DOHH2 (cell line): ENCODE results near the gene PTGIR.

Experiments
- H3F3A ChIP-seq: fragments of 200-600 bp; sonication (generic), shearing (Covaris generic); 2 replicates; pipeline ENCODE4 v1.6.0; 2016; ENCODE audit warnings: antibody characterized with exemption, mild to moderate bottlenecking; ENCODE audit not compliant: control insufficient read depth, insufficient read depth
- H3K27ac ChIP-seq: fragments of 200-600 bp; sonication (generic); 2 replicates; pipeline ENCODE4 v1.5.1; 2014; ENCODE audit warnings: low read depth, mild to moderate bottlenecking, low read length, moderate library complexity
- H3K27me3 ChIP-seq: fragments of 200-600 bp; sonication (generic); 2 replicates; pipeline ENCODE4 v1.6.1; 2014; ENCODE audit warnings: mild to moderate bottlenecking, low read length, mixed read lengths; ENCODE audit not compliant: control insufficient read depth
- H3K36me3 ChIP-seq: fragments of 200-600 bp; sonication (generic); 2 replicates; pipeline ENCODE4 v1.6.1; 2014; ENCODE audit warnings: mild to moderate bottlenecking, low read length, moderate library complexity, mixed read lengths; ENCODE audit not compliant: control insufficient read depth
- H3K4me1 ChIP-seq: fragments of 200-600 bp; sonication (generic); 2 replicates; pipeline ENCODE4 v1.6.1; 2014; ENCODE audit warnings: mild to moderate bottlenecking, low read length, mixed read lengths; ENCODE audit not compliant: control insufficient read depth
- H3K4me2 ChIP-seq: fragments of 200-600 bp; sonication (generic); 2 replicates; pipeline ENCODE4 v1.6.0; 2014; ENCODE audit warnings: mild to moderate bottlenecking, low read length, moderate library complexity
- H3K4me3 ChIP-seq: fragments of 200-600 bp; sonication (generic); 2 replicates; pipeline ENCODE4 v1.5.1; 2014; ENCODE audit warnings: mild to moderate bottlenecking, low read length, mixed read lengths
- H3K79me2 ChIP-seq: fragments of 200-600 bp; sonication (generic); 2 replicates; pipeline ENCODE4 v1.6.1; 2014; ENCODE audit warnings: mild to moderate bottlenecking, low read length, mixed read lengths; ENCODE audit not compliant: control insufficient read depth
- H3K9me2 ChIP-seq: fragments of 200-600 bp; sonication (generic); replicated peaks from 2 replicates; pipeline ENCODE4 v1.6.1; 2014; ENCODE audit warnings: mild to moderate bottlenecking, low read length, mixed read lengths; ENCODE audit not compliant: control insufficient read depth
- H3K9me3 ChIP-seq: fragments of 200-600 bp; sonication (generic); 2 replicates; pipeline ENCODE4 v1.6.1; 2014; ENCODE audit warnings: antibody characterized with exemption, low read length, mixed read lengths; ENCODE audit not compliant: control insufficient read depth, insufficient read depth
- H4K20me1 ChIP-seq: fragments of 200-600 bp; sonication (generic); 2 replicates; pipeline ENCODE4 v1.6.0; 2014; ENCODE audit warnings: low read depth, mild to moderate bottlenecking, antibody characterized with exemption, low read length, moderate library complexity; ENCODE audit not compliant: control insufficient read depth, insufficient read depth
- CTCF ChIP-seq: fragments of 200-600 bp; sonication (generic); IDR thresholded peaks from one replicate; pipeline ENCODE4 v1.5.1; 2014; ENCODE audit warnings: antibody characterized with exemption, mild to moderate bottlenecking, low read depth, low read length; ENCODE audit not compliant: poor library complexity, severe bottlenecking
- EZH2phosphoT487 ChIP-seq: fragments of 200-600 bp; sonication (generic); IDR thresholded peaks from 2 replicates; pipeline ENCODE4 v1.6.1; 2017; ENCODE audit warnings: borderline replicate concordance, mild to moderate bottlenecking, antibody characterized with exemption, low read length, moderate library complexity, mixed read lengths

The PTGIR gene

GRCh38 chr19:46618670-46619231, 6.1 kb downstream of the PTGIR start:
- H3F3A ChIP-seq: peaks cover 7% of the 10 kb centered on the region
- no peaks in the 10 kb centered on the region for H3K36me3 ChIP-seq
- H4K20me1 ChIP-seq: no peaks in the 10 kb centered on the region
- no peaks in the 10 kb centered on the region for H3K79me2 ChIP-seq
- H3K4me3 ChIP-seq: peak overlapping the region; percentile 12; the same call in 1 of the 2 replicates
- H3K9me2 ChIP-seq: no peaks in the 10 kb centered on the region
- TF ChIP-seq EZH2phosphoT487 (no peak), CTCF (no peak)
- H3K4me1 ChIP-seq: peaks cover 39% of the 10 kb centered on the region
- peak overlapping the region; percentile 28; the same call in 1 of the 2 replicates for H3K27ac ChIP-seq
- H3K4me2 ChIP-seq: peak overlapping the region; percentile 49
- no peaks in the 10 kb centered on the region for H3K9me3 ChIP-seq
- H3K27me3 ChIP-seq: peaks cover 5% of the 10 kb centered on the region

DNA sequence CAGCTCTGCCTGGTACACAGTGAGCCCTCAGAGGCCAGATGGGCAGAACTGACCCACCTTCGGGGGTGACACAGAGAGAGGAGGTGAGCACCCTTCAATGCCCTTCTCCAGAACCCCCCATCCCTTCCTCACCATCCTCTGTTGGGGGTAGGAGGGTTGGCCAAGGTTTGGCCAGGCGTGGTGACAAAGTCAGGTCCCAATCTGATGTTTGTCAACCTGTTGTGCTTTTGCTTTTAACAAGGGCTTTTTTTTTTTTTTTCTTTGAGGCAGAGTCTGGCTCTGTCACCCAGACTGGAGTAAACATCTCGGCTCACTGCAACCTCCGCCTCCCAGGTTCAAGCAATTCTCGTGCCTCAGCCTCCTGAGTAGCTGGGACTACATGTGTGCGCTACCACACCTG, 7.3 kb downstream of the PTGIR start:
- H3K27ac ChIP-seq: no peak overlapping the region
- no peaks in the 10 kb centered on the region for H4K20me1 ChIP-seq
- peaks cover 42% of the 10 kb centered on the region for H3K4me1 ChIP-seq
- no peaks in the 10 kb centered on the region for H3K9me3 ChIP-seq
- no peaks in the 10 kb centered on the region for H3K9me2 ChIP-seq
- H3K27me3 ChIP-seq: peaks cover 5% of the 10 kb centered on the region
- TF ChIP-seq CTCF (no peak), EZH2phosphoT487 (no peak)
- peaks cover 7% of the 10 kb centered on the region for H3F3A ChIP-seq
- H3K79me2 ChIP-seq: no peaks in the 10 kb centered on the region
- no peaks in the 10 kb centered on the region for H3K36me3 ChIP-seq
- no peak overlapping the region for H3K4me3 ChIP-seq
- H3K4me2 ChIP-seq: peak overlapping the region; percentile 38; the same call in 1 of the 2 replicates

GRCh38 chr19:46616631-46617322, 8.1 kb downstream of the PTGIR start:
- no peak overlapping the region for H3K4me3 ChIP-seq
- H3K79me2 ChIP-seq: no peaks in the 10 kb centered on the region
- no peaks in the 10 kb centered on the region for H3K9me3 ChIP-seq
- TF ChIP-seq CTCF (peak; percentile 61), EZH2phosphoT487 (no peak)
- peak overlapping the region; percentile 38 for H3K4me2 ChIP-seq
- H3K27me3 ChIP-seq: no peaks in the 10 kb centered on the region
- H3F3A ChIP-seq: peaks cover 7% of the 10 kb centered on the region
- no peak overlapping the region for H3K27ac ChIP-seq
- H3K36me3 ChIP-seq: no peaks in the 10 kb centered on the region
- H3K9me2 ChIP-seq: no peaks in the 10 kb centered on the region
- H3K4me1 ChIP-seq: peaks cover 50% of the 10 kb centered on the region
- H4K20me1 ChIP-seq: no peaks in the 10 kb centered on the region
